B cell (primary cell): ENCODE data around the gene C19orf12. TPM values are rescaled to one million over a fixed set of nuclear protein-coding genes. Genes with fewer than 3 reads are reported as not detected.

Experiments
- ATAC-seq: fragments of 200-7000 bp; cut with Tn5 transposase; one replicate; pipeline ENCODE4 v1.10.0; 2021; ENCODE audit warnings: low read depth, mild to moderate bottlenecking, moderate number of reproducible peaks, moderate library complexity
- CTCF ChIA-PET: fragments of 350-600 bp; sonication (Branson Sonifier 250); formaldehyde crosslinking; loops from one replicate; lab custom pipeline; 2021; ENCODE audit warnings: antibody characterized with exemption, inconsistent platforms; lab: Charles Lee
- POLR2A ChIA-PET: fragments of 350-600 bp; sonication (Branson Sonifier 250); formaldehyde crosslinking; loops from one replicate; lab custom pipeline; 2021; ENCODE audit warnings: antibody characterized with exemption; lab: Charles Lee
- DNase-seq: peaks from one replicate; pipeline ENCODE4 v3.0.0; 2013
- H2AFZ ChIP-seq: 2 replicates; pipeline ENCODE4 v1.6.1; 2012; ENCODE audit warnings: mild to moderate bottlenecking, low read depth, low read length; ENCODE audit not compliant: insufficient read depth, poor library complexity, severe bottlenecking
- H3K27ac ChIP-seq, 2 donors: 1 replicate in 1 of 2; 2 replicates in 1 of 2; pipeline ENCODE4 v1.5.1; 2012 to 2013; ENCODE audit warnings: low read length in 2 of 2, mild to moderate bottlenecking in 2 of 2, moderate library complexity in 1 of 2
- H3K27me3 ChIP-seq, 4 experiments: fragments of 200-600 bp in 1 of 4; sonication (generic) in 1 of 4; replicated peaks in 1 of 4; 1 replicate in 2 of 4; 2 replicates in 2 of 4; pipeline versions ENCODE4 v1.6.1 to v1.7.0; 2013 to 2016; ENCODE audit warnings: low read length in 3 of 4, mild to moderate bottlenecking in 2 of 4, mixed read lengths in 1 of 4, moderate library complexity in 1 of 4; ENCODE audit not compliant: insufficient read depth in 4 of 4, control insufficient read depth in 3 of 4; ENCODE audit errors: control extremely low read depth in 1 of 4
- H3K36me3 ChIP-seq, 2 experiments: replicated peaks in 1 of 2; 1 replicate in 1 of 2; 2 replicates in 1 of 2; pipeline versions ENCODE4 v1.6.1 to v1.7.1; 2013; ENCODE audit warnings: low read length in 1 of 2; ENCODE audit not compliant: insufficient read depth in 2 of 2, control insufficient read depth in 1 of 2; ENCODE audit errors: control extremely low read depth in 1 of 2, extremely low read depth in 1 of 2
- H3K4me1 ChIP-seq, 2 donors: fragments of 200-600 bp in 1 of 2; sonication (generic) in 1 of 2; 1 replicate in 1 of 2; 2 replicates in 1 of 2; pipeline versions ENCODE4 v1.5.1 to v1.6.1; 2013 to 2017; ENCODE audit warnings: low read length in 2 of 2; ENCODE audit not compliant: control insufficient read depth in 2 of 2, insufficient read depth in 2 of 2
- H3K4me2 ChIP-seq: replicated peaks from 2 replicates; pipeline ENCODE3; 2012; ENCODE audit warnings: mild to moderate bottlenecking, low read depth, low read length; ENCODE audit not compliant: poor library complexity, severe bottlenecking
- H3K4me3 ChIP-seq, 5 experiments: fragments of 200-600 bp in 1 of 5; sonication (generic) in 1 of 5; 1 replicate in 3 of 5; 2 replicates in 2 of 5; pipeline versions ENCODE4 v1.5.1 to v1.7.0; 2011 to 2016; ENCODE audit warnings: low read length in 4 of 5, mild to moderate bottlenecking in 4 of 5, low read depth in 2 of 5, control low read depth in 1 of 5, moderate library complexity in 1 of 5; ENCODE audit not compliant: insufficient read depth in 1 of 5; ENCODE audit errors: control extremely low read depth in 1 of 5, extremely low read depth in 1 of 5
- H3K79me2 ChIP-seq: fragments of 200-600 bp; sonication (generic); one replicate; pipeline ENCODE4 v1.6.0; 2016; ENCODE audit warnings: low read length; ENCODE audit not compliant: control insufficient read depth, insufficient read depth
- H3K9ac ChIP-seq: fragments of 200-600 bp; sonication (generic); 2 replicates; pipeline ENCODE4 v1.6.1; 2017; ENCODE audit warnings: mild to moderate bottlenecking, low read length, moderate library complexity
- H3K9me3 ChIP-seq, 3 donors: one replicate each; pipeline versions ENCODE4 v1.6.1 to v1.7.1; 2013; ENCODE audit warnings: low read length in 2 of 3; ENCODE audit not compliant: control insufficient read depth in 2 of 3, insufficient read depth in 1 of 3; ENCODE audit errors: control extremely low read depth in 1 of 3
- H4K20me1 ChIP-seq: 2 replicates; pipeline ENCODE4 v1.6.0; 2012; ENCODE audit warnings: mild to moderate bottlenecking, low read length; ENCODE audit not compliant: insufficient read depth, control insufficient read depth, poor library complexity, severe bottlenecking
- H3K27ac Mint-ChIP-seq: one replicate; pipeline ENCODE4 v1.8.0; 2021; ENCODE audit warnings: mixed read lengths
- H3K27me3 Mint-ChIP-seq: one replicate; pipeline ENCODE4 v1.8.0; 2021; ENCODE audit warnings: mixed read lengths
- H3K4me1 Mint-ChIP-seq: one replicate; pipeline ENCODE4 v1.8.0; 2021; ENCODE audit warnings: mixed read lengths
- H3K4me3 Mint-ChIP-seq: one replicate; pipeline ENCODE4 v1.8.0; 2021; ENCODE audit warnings: mixed read lengths
- H3K9me3 Mint-ChIP-seq: one replicate; pipeline ENCODE4 v1.8.0; 2022; ENCODE audit warnings: mixed read lengths; ENCODE audit not compliant: insufficient read depth
- CTCF ChIP-seq: fragments of 200-600 bp; IDR thresholded peaks from one replicate; pipeline ENCODE4 v1.8.0; 2022; ENCODE audit warnings: antibody characterized with exemption, mild to moderate bottlenecking
- EZH2 ChIP-seq: IDR thresholded peaks from 2 replicates; pipeline ENCODE4 v1.6.1; 2012; ENCODE audit warnings: borderline replicate concordance, low read depth, mild to moderate bottlenecking, moderate library complexity, low read length; ENCODE audit not compliant: insufficient read depth, poor library complexity, severe bottlenecking
- WGBS: methylation state at CpG from one replicate; pipeline ENCODE4 v1.1.5; 2013; ENCODE audit warnings: missing lambda C conversion rate; ENCODE audit not compliant: insufficient coverage; 5-methylcytosine and 5-hydroxymethylcytosine counted together
- intact Hi-C: fragments of 100-400 bp; cut with micrococcal nuclease; formaldehyde crosslinking; loops from one replicate; pipeline ENCODE4 v1.10.0; 2022
- polyA plus RNA-seq: library from polyadenylated mRNA; depleted of rRNA; stranded (reverse); fragments of >200 nt; gene quantifications from 2 replicates; pipeline ENCODE4 v1.2.3, GENCODE V29; 2012
- total RNA-seq, 2 donors: library from RNA; stranded (reverse); fragments of 120-200 nt in 1 of 2; gene quantifications; 1 replicate in 1 of 2; 2 replicates in 1 of 2; pipeline versions ENCODE4 v1.2.3 to v1.2.4, GENCODE V29; 2013 to 2022

The C19orf12 gene
- total and polyA plus RNA-seq, 2 donors (not counting 1 experiment from before 2014, with no cell fraction given) = 12.6 to 29.4 TPM

- Histone ChIP-seq H3K9me3 (no peaks in the 10 kb centered on the region), H3K9ac (no peak overlapping the region), H3K79me2 (no peaks in the 10 kb centered on the region), H3K27me3 (peaks cover 0 to 6% (median 0%) of the 10 kb centered on the region in 4 experiments), H2AFZ (no peak overlapping the region), H3K27ac (no peak overlapping the region), H3K36me3 (no peaks in the 10 kb centered on the region), H3K4me2 (no peak overlapping the region), H3K4me1 (no peaks in the 10 kb centered on the region), H3K4me3 (no peak overlapping the region), H4K20me1 (no peaks in the 10 kb centered on the region)
- TF ChIP-seq CTCF (no peak), EZH2 (no peak)
- ChIA-PET CTCF (interaction anchor here (0.7 to 1.0 kb wide), 2 partner anchors 10 to 688 kb away, joined by 4 to 5 read pairs; no protein-coding TSS in a partner anchor), POLR2A (no interaction called here)
- Mint-ChIP-seq H3K9me3 (no peaks in the 10 kb centered on the region), H3K4me1 (no peaks in the 10 kb centered on the region), H3K4me3 (no peak overlapping the region), H3K27me3 (peaks cover 14% of the 10 kb centered on the region), H3K27ac (no peak overlapping the region)
- DNase-seq (no peak), ATAC-seq (no peak)
- WGBS = 90% methylated on average over 2 of the region's 5 CpGs
- intact Hi-C loops = no loop called here
Measured at GRCh38 chr19:29750001-29750400, 34.9 kb upstream of the C19orf12 start.

- TF ChIP-seq CTCF (peak; percentile 17), EZH2 (no peak)
- Histone ChIP-seq H4K20me1 (no peaks in the 10 kb centered on the region), H3K36me3 (no peaks in the 10 kb centered on the region), H3K9ac (no peak overlapping the region), H3K79me2 (no peaks in the 10 kb centered on the region), H3K27ac (no peak overlapping the region), H3K4me1 (no peaks in the 10 kb centered on the region), H2AFZ (no peak overlapping the region), H3K4me3 (no peak overlapping the region), H3K27me3 (peaks cover 0 to 3% (median 0%) of the 10 kb centered on the region in 4 experiments), H3K4me2 (no peak overlapping the region), H3K9me3 (no peaks in the 10 kb centered on the region)
- WGBS = 87% methylated on average over 5 of the region's 7 CpGs
- intact Hi-C loops = no loop called here
- Mint-ChIP-seq H3K4me3 (no peak overlapping the region), H3K27me3 (peaks cover 15% of the 10 kb centered on the region), H3K9me3 (no peaks in the 10 kb centered on the region), H3K27ac (no peak overlapping the region), H3K4me1 (no peaks in the 10 kb centered on the region)
- ATAC-seq (no peak), DNase-seq (no peak)
- CTCF ChIA-PET = interaction anchor here (0.7 to 1.0 kb wide), 2 partner anchors 11 to 689 kb away, joined by 4 to 5 read pairs; no protein-coding TSS in a partner anchor
- POLR2A ChIA-PET = no interaction called here
Measured at GRCh38 chr19:29748996-29749849, 34.2 kb upstream of the C19orf12 start.
